GM06990 (cell line): ENCODE data around the gene OCA2.

Experiments used
- DNase-seq: peaks from one replicate; pipeline ENCODE4 v3.0.0-alpha.2; 2011; ENCODE audit not compliant: insufficient read length; ENCODE audit errors: extremely low read depth
- H3K27me3 ChIP-seq: replicated peaks from 2 replicates; pipeline ENCODE4 v1.6.0; 2011; ENCODE audit warnings: low read length; ENCODE audit not compliant: control insufficient read depth, insufficient read depth
- H3K36me3 ChIP-seq: 2 replicates; pipeline ENCODE4 v1.5.1; 2011; ENCODE audit warnings: low read length; ENCODE audit not compliant: control insufficient read depth, insufficient read depth
- H3K4me3 ChIP-seq: replicated peaks from 2 replicates; pipeline ENCODE4 v1.5.1; 2011; ENCODE audit warnings: low read depth, mild to moderate bottlenecking, control low read depth, low read length
- TF ChIP-seq, protein P1 (sequence below): IDR thresholded peaks from 2 replicates; pipeline ENCODE4 v1.5.1; 2011; ENCODE audit warnings: low read length, control low read depth, mild to moderate bottlenecking, inconsistent platforms; ENCODE audit not compliant: insufficient read depth, poor library complexity, severe bottlenecking

Gene OCA2

DNA sequence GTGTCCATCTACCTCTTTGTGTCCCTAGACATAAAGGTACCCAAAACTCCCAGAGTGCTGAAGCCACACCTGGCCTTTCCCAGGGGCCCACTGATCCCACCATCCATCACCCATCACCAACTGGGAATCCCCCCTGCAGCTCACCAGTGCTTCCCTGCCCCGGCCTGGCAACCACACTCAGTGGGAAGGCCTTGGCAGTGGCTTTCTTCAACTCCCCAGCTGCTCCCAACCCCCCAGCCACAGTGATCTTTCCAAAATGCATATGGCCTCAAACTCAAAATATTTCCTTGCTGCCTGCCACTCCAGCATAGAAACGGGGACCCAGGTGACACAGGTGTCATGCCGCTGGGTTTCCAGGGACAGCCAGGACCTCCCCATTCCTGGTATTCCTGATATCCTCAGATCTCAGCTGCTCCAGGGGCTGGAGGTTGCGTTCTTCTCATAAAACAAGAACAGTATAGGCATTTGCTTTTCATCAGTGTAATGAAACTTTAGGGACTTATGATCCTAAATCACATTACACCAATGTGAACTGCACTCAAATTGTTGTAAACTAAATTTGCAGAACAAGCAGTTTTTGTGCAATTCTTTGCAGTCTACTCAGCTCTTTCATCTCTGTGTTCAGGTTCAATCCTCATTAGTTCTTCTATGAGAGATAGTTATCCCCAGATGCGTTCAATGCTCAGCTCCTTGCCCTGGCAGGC is 1.3 kb downstream of the OCA2 start:
- DNase-seq: no peak
- peaks cover 5% of the 10 kb centered on the region for H3K27me3 ChIP-seq
- TF ChIP-seq, protein P1, sequence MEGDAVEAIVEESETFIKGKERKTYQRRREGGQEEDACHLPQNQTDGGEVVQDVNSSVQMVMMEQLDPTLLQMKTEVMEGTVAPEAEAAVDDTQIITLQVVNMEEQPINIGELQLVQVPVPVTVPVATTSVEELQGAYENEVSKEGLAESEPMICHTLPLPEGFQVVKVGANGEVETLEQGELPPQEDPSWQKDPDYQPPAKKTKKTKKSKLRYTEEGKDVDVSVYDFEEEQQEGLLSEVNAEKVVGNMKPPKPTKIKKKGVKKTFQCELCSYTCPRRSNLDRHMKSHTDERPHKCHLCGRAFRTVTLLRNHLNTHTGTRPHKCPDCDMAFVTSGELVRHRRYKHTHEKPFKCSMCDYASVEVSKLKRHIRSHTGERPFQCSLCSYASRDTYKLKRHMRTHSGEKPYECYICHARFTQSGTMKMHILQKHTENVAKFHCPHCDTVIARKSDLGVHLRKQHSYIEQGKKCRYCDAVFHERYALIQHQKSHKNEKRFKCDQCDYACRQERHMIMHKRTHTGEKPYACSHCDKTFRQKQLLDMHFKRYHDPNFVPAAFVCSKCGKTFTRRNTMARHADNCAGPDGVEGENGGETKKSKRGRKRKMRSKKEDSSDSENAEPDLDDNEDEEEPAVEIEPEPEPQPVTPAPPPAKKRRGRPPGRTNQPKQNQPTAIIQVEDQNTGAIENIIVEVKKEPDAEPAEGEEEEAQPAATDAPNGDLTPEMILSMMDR: no peak
- no peaks in the 10 kb centered on the region for H3K36me3 ChIP-seq
- H3K4me3 ChIP-seq: no peak overlapping the region

DNA sequence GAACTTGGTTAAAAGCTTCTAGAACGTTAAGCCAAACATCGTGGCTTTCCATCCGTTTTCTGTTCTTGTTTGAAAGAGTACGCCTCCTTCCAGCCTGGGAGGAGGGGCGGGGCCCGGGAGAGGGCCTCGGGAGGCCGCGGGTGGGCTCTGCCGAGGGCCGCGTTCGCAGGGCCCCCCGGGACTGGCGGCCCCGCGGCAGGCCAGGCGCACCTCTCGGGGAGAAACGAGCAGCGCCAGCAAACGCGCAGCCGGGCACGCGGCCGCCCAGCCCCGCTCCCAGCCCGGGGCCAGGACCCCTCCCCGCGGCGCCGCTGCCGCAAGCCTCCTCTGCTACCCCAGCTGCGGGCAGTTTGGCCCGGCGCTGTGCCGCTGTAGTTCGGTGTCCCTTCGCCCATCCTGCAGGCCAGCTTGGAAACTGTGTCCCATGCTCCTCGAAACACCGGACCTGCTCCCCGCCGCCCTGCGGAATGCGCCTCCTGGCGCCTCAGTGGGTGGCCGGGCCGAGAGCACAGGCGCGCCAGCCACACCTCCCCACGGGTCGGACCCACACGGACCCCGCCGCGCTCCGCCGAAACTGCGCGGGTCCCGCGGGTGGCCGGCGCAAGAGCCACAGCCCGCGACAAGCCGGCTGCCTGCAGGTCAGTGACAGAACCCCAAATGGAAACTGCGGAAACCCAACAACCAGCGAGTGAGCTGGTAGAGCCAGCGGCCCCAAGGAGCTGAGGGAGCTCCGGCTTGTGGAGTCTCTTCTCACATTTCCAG is 2.3 kb downstream of the OCA2 start:
- H3K27me3 ChIP-seq: peaks cover 5% of the 10 kb centered on the region

DNA sequence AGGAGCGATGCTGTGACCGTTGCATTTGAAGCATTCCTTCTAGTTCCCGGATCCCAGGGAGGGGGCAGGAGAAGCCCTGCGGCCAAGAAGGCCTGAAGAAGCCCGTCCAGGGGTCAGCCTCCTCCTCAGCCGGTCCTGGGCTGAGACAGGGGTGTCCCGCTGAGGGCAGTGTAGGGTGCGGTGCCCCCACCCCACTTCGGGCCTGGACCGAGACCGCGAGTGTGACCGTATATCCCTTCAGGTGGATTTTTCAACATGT is 2.8 kb downstream of the OCA2 start:
- TF ChIP-seq, protein P1: no peak
- H3K36me3 ChIP-seq: no peaks in the 10 kb centered on the region
- peaks cover 5% of the 10 kb centered on the region for H3K27me3 ChIP-seq
- peak overlapping the region; percentile 49 for H3K4me3 ChIP-seq
- no peak for DNase-seq

More for the DNA sequence above, 2.3 kb downstream of the OCA2 start:
- no peak overlapping the region; the same call in 1 of the 2 replicates for H3K4me3 ChIP-seq
- TF ChIP-seq, protein P1: no peak
- no peak for DNase-seq
- no peaks in the 10 kb centered on the region for H3K36me3 ChIP-seq

GRCh38 chr15:28094732-28095521 is 4.2 kb downstream of the OCA2 start:
- TF ChIP-seq, protein P1: no peak
- Histone ChIP-seq H3K27me3 (peaks cover 5% of the 10 kb centered on the region), H3K4me3 (peak overlapping the region; percentile 49), H3K36me3 (no peaks in the 10 kb centered on the region)
- no peak for DNase-seq

- TF ChIP-seq, protein P1: no peak
- Histone ChIP-seq H3K36me3 (no peaks in the 10 kb centered on the region), H3K4me3 (no peak overlapping the region), H3K27me3 (peaks cover 5% of the 10 kb centered on the region)
- DNase-seq: no peak
Observed at GRCh38 chr15:28093752-28094535, 5.2 kb downstream of the OCA2 start.
